GM18526 (cell line): ENCODE data around the gene NPFF.

Experiments
- POLR2A ChIP-seq: IDR thresholded peaks from 3 replicates; pipeline ENCODE4 v1.6.1; 2011; ENCODE audit not compliant: insufficient read length; ENCODE audit errors: extremely low read depth

The NPFF gene

GRCh38 chr12:53518381-53518780 is 11.1 kb upstream of the NPFF start:
- no peak for TF ChIP-seq POLR2A

GRCh38 chr12:53516758-53517455 is 9.6 kb upstream of the NPFF start:
- no peak for TF ChIP-seq POLR2A

GRCh38 chr12:53515291-53515680 is 8.0 kb upstream of the NPFF start:
- TF ChIP-seq POLR2A: no peak

GRCh38 chr12:53514628-53515290 is 7.5 kb upstream of the NPFF start:
- TF ChIP-seq POLR2A: no peak

- TF ChIP-seq POLR2A: no peak
These were observed 6.6 kb upstream of the NPFF start for GRCh38 chr12:53513712-53514410.

- no peak for TF ChIP-seq POLR2A
These were observed 3.0 kb upstream of the NPFF start for GRCh38 chr12:53510181-53510812.

GRCh38 chr12:53508534-53509170 is 1.4 kb upstream of the NPFF start:
- no peak for TF ChIP-seq POLR2A

GRCh38 chr12:53507603-53507885 is 260 bp upstream of the NPFF start:
- TF ChIP-seq POLR2A: no peak

GRCh38 chr12:53506450-53506785 is 866 bp downstream of the NPFF start:
- TF ChIP-seq POLR2A: no peak

GRCh38 chr12:53505555-53506449 is 1.5 kb downstream of the NPFF start:
- no peak for TF ChIP-seq POLR2A

- no peak for TF ChIP-seq POLR2A
These were observed 2.2 kb downstream of the NPFF start for GRCh38 chr12:53505086-53505485.

- no peak for TF ChIP-seq POLR2A
These were observed 3.0 kb downstream of the NPFF start for GRCh38 chr12:53504004-53504920.

GRCh38 chr12:53502983-53503728 is 4.1 kb downstream of the NPFF start:
- no peak for TF ChIP-seq POLR2A

- no peak for TF ChIP-seq POLR2A
These were observed 5.0 kb downstream of the NPFF start for GRCh38 chr12:53502331-53502730.
